ENCODE measurements around the gene SNAI3. TPM values are rescaled to one million over a fixed set of nuclear protein-coding genes. Genes with fewer than 3 reads are reported as not detected.
A peak's percentile ranks its signal among the peaks of the same experiment; 100 is the strongest.

Gene SNAI3
- total RNA-seq, 2 donors from 2014 or later, result 0.25 to 0.40 TPM

- TF ChIP-seq, protein P1, sequence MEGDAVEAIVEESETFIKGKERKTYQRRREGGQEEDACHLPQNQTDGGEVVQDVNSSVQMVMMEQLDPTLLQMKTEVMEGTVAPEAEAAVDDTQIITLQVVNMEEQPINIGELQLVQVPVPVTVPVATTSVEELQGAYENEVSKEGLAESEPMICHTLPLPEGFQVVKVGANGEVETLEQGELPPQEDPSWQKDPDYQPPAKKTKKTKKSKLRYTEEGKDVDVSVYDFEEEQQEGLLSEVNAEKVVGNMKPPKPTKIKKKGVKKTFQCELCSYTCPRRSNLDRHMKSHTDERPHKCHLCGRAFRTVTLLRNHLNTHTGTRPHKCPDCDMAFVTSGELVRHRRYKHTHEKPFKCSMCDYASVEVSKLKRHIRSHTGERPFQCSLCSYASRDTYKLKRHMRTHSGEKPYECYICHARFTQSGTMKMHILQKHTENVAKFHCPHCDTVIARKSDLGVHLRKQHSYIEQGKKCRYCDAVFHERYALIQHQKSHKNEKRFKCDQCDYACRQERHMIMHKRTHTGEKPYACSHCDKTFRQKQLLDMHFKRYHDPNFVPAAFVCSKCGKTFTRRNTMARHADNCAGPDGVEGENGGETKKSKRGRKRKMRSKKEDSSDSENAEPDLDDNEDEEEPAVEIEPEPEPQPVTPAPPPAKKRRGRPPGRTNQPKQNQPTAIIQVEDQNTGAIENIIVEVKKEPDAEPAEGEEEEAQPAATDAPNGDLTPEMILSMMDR (IDR thresholded peaks at IDR 0.05), result no peak
- Histone ChIP-seq H3K27me3 (no peaks in the 10 kb centered on the region), H3K36me3 (no peaks in the 10 kb centered on the region), H3K27ac (peak overlapping the region; percentile 59), H3K4me1 (peaks cover 6% of the 10 kb centered on the region), H3K4me3 (peak overlapping the region; percentile 13), H3K9me3 (no peaks in the 10 kb centered on the region), H3K9ac (ENCODE audit: low read depth in 2 of 2, low read length in 2 of 2) (peak overlapping the region; percentile 60 to 68)
- no peak for DNase-seq
- intact Hi-C loops (cut with DNase I), result no loop called here
These were observed 15.5 kb upstream of the SNAI3 start for GRCh38 chr16:88701581-88702370.

DNA sequence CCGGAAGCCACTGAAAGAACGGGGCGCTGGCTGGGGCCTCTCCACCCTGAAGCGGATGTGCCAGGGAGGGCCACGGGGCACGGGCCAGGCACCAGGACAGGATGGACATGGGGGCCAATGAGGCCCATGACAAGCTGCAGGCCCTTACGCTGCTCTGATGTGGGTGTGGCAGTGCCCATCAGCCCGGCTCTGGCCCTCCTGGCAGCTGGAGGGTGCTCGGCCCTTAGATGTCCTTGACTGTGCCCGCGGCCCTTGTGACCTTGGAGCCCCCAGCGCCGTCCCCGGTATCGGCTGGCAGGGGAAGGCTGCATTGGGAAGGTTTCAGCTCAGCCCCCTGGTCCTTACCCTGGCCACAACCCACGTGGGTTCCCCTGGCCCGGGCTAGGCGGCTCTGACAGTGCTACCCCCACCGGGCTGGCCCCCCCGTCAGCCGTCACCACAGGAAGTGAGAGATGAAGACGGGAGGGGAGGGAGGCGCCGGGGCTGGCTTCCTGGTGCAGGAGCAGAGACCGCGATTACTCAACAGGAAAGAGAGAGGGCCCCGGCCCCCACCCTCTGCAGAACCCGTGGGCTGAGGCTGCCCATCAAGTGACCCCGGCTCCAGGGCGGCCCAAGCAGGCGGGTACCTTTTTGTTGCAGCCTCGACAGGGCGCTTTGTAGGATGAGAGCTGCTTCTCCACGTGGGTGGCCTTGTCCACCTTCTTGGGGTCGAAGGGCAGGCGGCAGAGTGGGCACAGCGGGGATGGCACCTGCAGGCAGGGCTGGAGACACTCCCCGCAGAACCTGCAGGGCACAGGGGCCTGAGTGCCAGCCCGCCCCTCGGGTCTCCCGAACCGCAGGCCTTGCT lies 14.6 kb upstream of the SNAI3 start:
- Histone ChIP-seq H3K4me3 (peak overlapping the region; percentile 13), H3K27me3 (no peaks in the 10 kb centered on the region), H3K9me3 (no peaks in the 10 kb centered on the region), H3K9ac (ENCODE audit: low read depth in 2 of 2, low read length in 2 of 2) (peak overlapping the region; percentile 60 to 68), H3K36me3 (no peaks in the 10 kb centered on the region), H3K4me1 (peaks cover 5% of the 10 kb centered on the region), H3K27ac (peak overlapping the region; percentile 59)
- TF ChIP-seq, protein P1 (IDR thresholded peaks at IDR 0.05), result no peak
- peak; percentile 84 for DNase-seq
- intact Hi-C loops (cut with DNase I), result no loop called here

DNA sequence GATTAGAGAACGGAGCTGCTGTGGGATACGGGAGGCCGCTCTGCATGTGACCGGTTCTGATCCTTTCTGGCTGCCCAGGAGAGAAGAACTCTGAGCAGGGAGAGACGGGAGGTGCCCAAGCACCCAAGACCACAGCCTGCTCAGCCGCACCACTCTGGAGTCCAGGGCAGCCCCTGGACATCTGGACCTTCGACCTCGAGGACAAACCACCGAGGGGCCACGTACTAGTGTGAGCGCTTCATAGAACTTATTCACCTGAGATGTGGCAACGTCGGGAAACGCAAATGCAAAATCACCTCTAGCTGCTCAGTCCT lies 14.0 kb upstream of the SNAI3 start:
- H3K9ac ChIP-seq (ENCODE audit: low read depth in 2 of 2, low read length in 2 of 2), result peak overlapping the region in 1 of 2 donors; percentile 49

DNA sequence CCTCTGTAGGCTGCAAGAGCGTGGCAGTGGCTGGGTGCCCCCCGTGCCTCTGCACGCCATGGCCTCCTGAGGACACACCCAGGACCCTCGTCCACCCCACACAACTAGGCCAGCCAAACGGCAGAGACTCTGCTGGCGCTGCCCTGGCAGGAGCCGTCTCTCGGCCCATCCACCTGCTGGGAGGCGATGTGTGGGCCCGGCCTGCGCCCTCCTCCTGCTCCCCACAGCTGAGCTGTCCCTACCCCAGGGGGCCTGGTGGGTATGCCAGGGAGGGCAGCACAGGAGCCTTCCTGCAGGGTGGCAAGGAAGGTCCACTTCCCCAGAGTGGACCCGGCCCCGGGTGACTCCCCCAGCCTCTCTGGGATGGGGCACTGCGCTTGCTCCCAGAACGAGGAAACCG lies 12.9 kb upstream of the SNAI3 start:
- Histone ChIP-seq H3K9ac (ENCODE audit: low read depth in 2 of 2, low read length in 2 of 2) (no peak overlapping the region), H3K9me3 (no peaks in the 10 kb centered on the region), H3K36me3 (no peaks in the 10 kb centered on the region), H3K27ac (no peak overlapping the region), H3K4me1 (no peaks in the 10 kb centered on the region), H3K4me3 (no peak overlapping the region), H3K27me3 (no peaks in the 10 kb centered on the region)
- no peak for DNase-seq
- intact Hi-C loops (cut with DNase I), result no loop called here
- TF ChIP-seq, protein P1 (IDR thresholded peaks at IDR 0.05), result no peak

More for the DNA sequence above, 14.0 kb upstream of the SNAI3 start:
- Histone ChIP-seq H3K27me3 (no peaks in the 10 kb centered on the region), H3K36me3 (no peaks in the 10 kb centered on the region), H3K4me3 (no peak overlapping the region), H3K9me3 (no peaks in the 10 kb centered on the region), H3K4me1 (peaks cover 4% of the 10 kb centered on the region), H3K27ac (peak overlapping the region; percentile 59)
- DNase-seq, result no peak
- TF ChIP-seq, protein P1 (IDR thresholded peaks at IDR 0.05), result no peak
- intact Hi-C loops (cut with DNase I), result no loop called here

GRCh38 chr16:88698646-88699045 lies 12.3 kb upstream of the SNAI3 start:
- Histone ChIP-seq H3K4me1 (no peaks in the 10 kb centered on the region), H3K27ac (no peak overlapping the region), H3K9me3 (no peaks in the 10 kb centered on the region), H3K36me3 (no peaks in the 10 kb centered on the region), H3K27me3 (no peaks in the 10 kb centered on the region), H3K4me3 (no peak overlapping the region), H3K9ac (ENCODE audit: low read depth in 2 of 2, low read length in 2 of 2) (no peak overlapping the region)
- intact Hi-C loops (cut with DNase I), result no loop called here
- DNase-seq, result no peak
- TF ChIP-seq, protein P1 (IDR thresholded peaks at IDR 0.05), result no peak

Data from colonic mucosa (tissue), 4 donors.